22Rv1 (cell line): ENCODE results near the gene C2orf49.
A peak's percentile ranks its signal among the peaks of the same experiment; 100 is the strongest.

ENCODE experiments used
- CTCF ChIP-seq: fragments of 450-650 bp; IDR thresholded peaks from 2 replicates; pipeline ENCODE4 v1.5.1; 2017; ENCODE audit warnings: mild to moderate bottlenecking
- ZFX ChIP-seq: fragments of 450-650 bp; IDR thresholded peaks from 2 replicates; pipeline ENCODE4 v1.6.1; 2017; ENCODE audit warnings: antibody characterized with exemption, borderline replicate concordance

DNA sequence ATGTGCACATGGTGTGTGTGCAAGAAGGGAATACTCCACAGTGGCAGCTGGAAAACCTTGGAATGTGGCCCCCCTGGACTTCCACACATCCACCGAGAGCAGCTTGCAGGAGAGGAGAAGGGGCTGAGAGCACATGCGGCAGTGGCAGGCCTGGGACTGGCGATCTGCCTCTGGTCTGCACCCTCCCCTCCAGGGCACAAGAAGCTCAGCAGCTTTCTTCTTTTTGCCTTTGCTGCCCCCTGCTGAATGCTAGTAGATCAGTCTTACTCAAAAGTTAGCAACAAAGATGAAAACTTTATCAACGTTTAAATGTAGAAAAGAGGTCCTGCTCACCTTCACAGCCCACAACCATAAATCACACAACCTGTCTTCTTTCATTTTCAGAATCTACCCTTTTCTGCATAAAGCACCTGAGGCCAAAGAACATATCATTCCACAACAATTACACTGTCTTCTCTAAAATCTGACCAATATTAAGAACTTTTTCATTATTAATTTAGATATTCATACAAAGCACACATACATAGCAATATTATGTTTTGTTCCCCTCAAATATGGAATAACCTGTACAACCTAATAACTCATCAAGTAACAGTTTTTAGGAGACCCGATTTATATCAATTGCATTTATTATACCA is 42.4 kb upstream of the C2orf49 start:
- TF ChIP-seq CTCF (peak; percentile 81), ZFX (no peak)
